GM10248 (cell line): ENCODE data around the gene JARID2.

Experiments used
- CTCF ChIA-PET: fragments of 300-600 bp; sonication (Branson Sonifier 250); formaldehyde crosslinking; extraction: SDS; loops from one replicate; lab custom pipeline; 2021; ENCODE audit warnings: antibody characterized with exemption; lab: Yijun Ruan, JAX
- POLR2A ChIA-PET: fragments of 350-650 bp; sonication (Branson Sonifier 250); formaldehyde crosslinking; extraction: SDS; loops from one replicate; lab custom pipeline; 2020; ENCODE audit warnings: antibody characterized with exemption; lab: Yijun Ruan, JAX
- DNase-seq: peaks from one replicate; pipeline ENCODE4 v3.0.0; 2012; ENCODE audit errors: extremely low spot score
- TF ChIP-seq, protein P1 (sequence below): IDR thresholded peaks from 2 replicates; pipeline ENCODE4 v1.5.1; 2012; ENCODE audit warnings: mild to moderate bottlenecking, low read depth; ENCODE audit errors: extremely low read depth, missing control alignments, control extremely low read depth

The JARID2 gene

DNA sequence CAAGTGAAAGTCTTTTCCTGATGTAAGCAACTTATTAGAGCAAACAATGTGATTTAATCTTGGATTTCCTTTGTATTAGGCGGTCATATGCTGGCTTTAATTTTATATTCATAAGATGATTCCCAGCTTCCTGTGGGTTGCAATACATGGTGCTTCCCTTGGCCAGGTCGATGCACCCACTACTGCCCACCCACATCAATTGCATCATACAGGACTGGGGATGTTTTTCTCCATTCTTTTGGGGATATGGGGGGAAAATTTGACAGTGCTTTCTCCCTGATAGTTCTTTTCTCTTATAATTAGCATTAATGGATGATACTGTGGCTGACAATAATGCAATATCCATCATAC is 187.6 kb downstream of the JARID2 start:
- TF ChIP-seq, protein P1, sequence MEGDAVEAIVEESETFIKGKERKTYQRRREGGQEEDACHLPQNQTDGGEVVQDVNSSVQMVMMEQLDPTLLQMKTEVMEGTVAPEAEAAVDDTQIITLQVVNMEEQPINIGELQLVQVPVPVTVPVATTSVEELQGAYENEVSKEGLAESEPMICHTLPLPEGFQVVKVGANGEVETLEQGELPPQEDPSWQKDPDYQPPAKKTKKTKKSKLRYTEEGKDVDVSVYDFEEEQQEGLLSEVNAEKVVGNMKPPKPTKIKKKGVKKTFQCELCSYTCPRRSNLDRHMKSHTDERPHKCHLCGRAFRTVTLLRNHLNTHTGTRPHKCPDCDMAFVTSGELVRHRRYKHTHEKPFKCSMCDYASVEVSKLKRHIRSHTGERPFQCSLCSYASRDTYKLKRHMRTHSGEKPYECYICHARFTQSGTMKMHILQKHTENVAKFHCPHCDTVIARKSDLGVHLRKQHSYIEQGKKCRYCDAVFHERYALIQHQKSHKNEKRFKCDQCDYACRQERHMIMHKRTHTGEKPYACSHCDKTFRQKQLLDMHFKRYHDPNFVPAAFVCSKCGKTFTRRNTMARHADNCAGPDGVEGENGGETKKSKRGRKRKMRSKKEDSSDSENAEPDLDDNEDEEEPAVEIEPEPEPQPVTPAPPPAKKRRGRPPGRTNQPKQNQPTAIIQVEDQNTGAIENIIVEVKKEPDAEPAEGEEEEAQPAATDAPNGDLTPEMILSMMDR: no peak
- POLR2A ChIA-PET: no interaction called here
- no peak for DNase-seq
- CTCF ChIA-PET: interaction anchor here (0.9 to 5.7 kb wide), 2 partner anchors 12 to 24 kb away, joined by 3 to 35 read pairs; no protein-coding TSS in a partner anchor

DNA sequence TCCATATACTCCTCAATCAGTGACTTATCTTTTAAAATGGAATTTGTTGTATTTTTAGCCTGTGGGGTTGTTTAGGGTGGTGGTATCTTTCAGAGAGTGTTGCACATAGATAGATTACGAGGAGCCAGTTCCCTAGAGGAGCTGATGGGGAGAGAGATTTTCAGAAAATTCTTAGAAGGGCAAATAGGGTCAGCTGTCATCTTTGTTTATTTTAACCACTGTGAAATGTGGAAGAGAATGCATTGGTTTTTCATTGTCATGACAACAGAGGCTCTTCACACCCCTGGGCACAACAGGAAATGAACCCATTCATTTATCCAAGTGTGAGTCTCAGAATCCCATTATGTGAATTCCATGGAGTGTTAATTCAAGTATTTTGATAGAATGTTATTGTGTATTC is 188.4 kb downstream of the JARID2 start:
- TF ChIP-seq, protein P1: no peak
- DNase-seq: no peak
- POLR2A ChIA-PET: interaction anchor here (0.6 kb wide), 1 partner anchor 116 kb away, joined by 4 read pairs; no protein-coding TSS in a partner anchor

DNA sequence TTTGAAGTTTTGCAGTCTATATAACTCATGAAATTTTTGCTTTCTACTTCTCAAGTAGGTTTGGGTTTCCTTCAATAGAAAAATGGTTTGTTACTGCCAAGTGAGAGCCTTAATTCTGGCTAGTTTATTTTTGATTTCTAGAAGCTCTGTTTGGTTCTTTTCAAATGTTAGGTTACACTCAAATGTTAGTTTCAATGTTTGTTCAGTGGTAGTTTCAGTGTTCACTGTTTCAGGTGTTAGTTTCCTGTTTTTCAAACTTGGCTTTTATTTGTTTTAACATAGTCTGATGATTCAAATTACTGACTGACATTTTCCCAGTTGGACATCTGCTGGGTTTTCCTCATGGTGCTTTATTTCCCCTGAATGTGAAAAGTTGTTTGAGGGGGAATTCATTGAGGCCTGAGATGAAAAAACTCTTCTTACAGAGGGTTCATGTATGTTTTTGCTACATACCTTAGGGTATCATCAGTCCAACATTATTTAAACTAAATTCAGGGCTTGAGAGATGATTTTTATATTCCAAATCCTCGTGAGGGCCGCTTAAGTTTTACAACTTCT is 189.0 kb downstream of the JARID2 start:
- ChIA-PET POLR2A (no interaction called here), CTCF (interaction anchor here (0.8 to 5.7 kb wide), 6 partner anchors 13 to 120 kb away, joined by 3 to 35 read pairs (median 3); no protein-coding TSS in a partner anchor)
- no peak for DNase-seq
- TF ChIP-seq, protein P1: no peak

More for the DNA sequence above, 188.4 kb downstream of the JARID2 start:
- CTCF ChIA-PET: interaction anchor here (0.8 to 5.7 kb wide), 4 partner anchors 13 to 65 kb away, joined by 3 to 35 read pairs (median 4); no protein-coding TSS in a partner anchor

DNA sequence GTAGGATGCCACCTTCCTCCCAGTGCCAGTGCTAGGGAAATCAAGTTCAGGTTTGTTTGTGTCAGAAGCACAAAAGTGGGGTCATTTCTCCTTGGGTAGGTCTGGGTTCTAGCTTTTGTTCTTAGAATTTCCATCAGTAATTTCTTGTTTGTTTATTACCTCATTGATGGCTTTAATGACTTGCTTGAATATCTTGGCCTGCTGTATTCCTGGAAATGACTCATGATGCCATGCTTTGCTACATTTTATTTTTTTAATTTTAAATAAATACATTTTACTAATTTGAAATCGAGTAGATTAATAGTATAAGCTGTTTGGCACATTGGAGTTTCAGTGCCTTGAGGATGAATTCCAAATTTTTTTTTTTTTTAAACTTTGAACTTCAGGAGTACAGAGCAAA is 189.6 kb downstream of the JARID2 start:
- POLR2A ChIA-PET: no interaction called here
- TF ChIP-seq, protein P1: no peak
- CTCF ChIA-PET: interaction anchor here (0.9 to 5.7 kb wide), 6 partner anchors 14 to 120 kb away, joined by 3 to 35 read pairs (median 4); no protein-coding TSS in a partner anchor

DNA sequence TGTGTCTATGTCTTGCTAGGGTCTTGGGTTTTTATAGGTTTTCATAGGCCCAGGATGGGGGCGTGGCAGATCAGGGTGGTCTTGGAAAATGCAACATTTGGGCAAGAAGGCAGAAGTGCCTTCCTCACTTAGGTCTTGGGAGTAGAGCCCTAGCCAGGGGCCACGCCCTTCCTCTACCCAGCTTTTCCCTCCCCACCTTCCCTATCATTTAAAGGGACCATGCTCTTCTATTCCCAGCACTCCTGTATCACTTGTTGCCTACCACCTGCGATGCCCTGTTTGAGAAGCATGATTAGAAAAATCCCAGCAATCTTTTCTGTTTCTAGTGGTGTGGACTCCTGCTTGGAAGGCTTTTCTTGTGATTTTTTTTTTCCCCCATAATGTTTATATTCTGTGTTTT is 190.6 kb downstream of the JARID2 start:
- DNase-seq: no peak
- TF ChIP-seq, protein P1: no peak
- POLR2A ChIA-PET: no interaction called here
- CTCF ChIA-PET: interaction anchor here (0.8 to 1.8 kb wide), 4 partner anchors 10 to 109 kb away, joined by 3 to 5 read pairs (median 4); no protein-coding TSS in a partner anchor

More for the DNA sequence above, 189.6 kb downstream of the JARID2 start:
- DNase-seq: no peak

DNA sequence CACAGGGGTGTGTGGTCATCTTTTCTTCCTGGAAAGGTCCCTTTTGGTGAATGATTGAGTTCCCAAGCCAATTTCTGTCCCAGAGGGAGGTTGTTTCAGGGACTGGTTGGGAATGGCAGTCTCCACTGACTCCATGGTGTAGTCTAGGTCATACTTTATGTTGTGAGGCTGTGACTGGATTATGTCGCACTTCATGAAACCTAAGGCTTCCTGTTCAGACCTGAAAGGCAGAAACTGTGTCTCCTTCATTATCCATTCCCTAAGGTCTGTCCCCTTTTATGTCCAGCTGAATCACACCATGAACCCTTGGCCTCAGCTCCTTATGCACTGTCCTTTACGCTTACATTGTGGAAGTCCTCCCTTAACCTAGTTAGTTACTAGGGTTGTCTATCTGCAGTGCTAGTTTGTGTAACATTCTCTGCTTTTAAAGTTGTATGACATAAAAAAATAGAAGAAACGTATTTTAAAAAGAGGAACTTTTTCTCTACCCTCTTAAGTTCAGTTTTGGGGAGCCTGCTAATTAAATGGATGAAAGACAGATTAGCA is 191.3 kb downstream of the JARID2 start:
- ChIA-PET CTCF (interaction anchor here (0.8 to 1.8 kb wide), 3 partner anchors 9 to 183 kb away, joined by 3 to 5 read pairs (median 3); no protein-coding TSS in a partner anchor), POLR2A (interaction anchor here (0.7 kb wide), 1 partner anchor 984 kb away, joined by 3 read pairs; no protein-coding TSS in a partner anchor)
- no peak for DNase-seq
- TF ChIP-seq, protein P1: no peak
